MG63 (cell line): Measurements from ENCODE around the gene MS4A8. TPM values are rescaled to one million over a fixed set of nuclear protein-coding genes. Genes with fewer than 3 reads are reported as not detected.
"Not testable (repeated sequence)": the region's sequence is repeated elsewhere in the genome, so short reads cannot be mapped to it uniquely, and the experiment has no call there.

ENCODE experiments used
- DNase-seq: peaks from one replicate; pipeline ENCODE4 v3.0.0-alpha.2; 2020
- H3K27me3 ChIP-seq: fragments of 250-450 bp; sonication (Bioruptor Pico); 2 replicates; pipeline ENCODE4 v1.5.1; 2020; ENCODE audit warnings: mild to moderate bottlenecking, moderate library complexity
- H3K36me3 ChIP-seq: fragments of 250-450 bp; sonication (Bioruptor Pico); 2 replicates; pipeline ENCODE4 v1.5.1; 2020; ENCODE audit warnings: mild to moderate bottlenecking, moderate library complexity
- H3K4me3 ChIP-seq: fragments of 250-450 bp; sonication (Bioruptor Pico); 2 replicates; pipeline ENCODE4 v1.5.1; 2020; ENCODE audit warnings: mild to moderate bottlenecking, moderate library complexity
- H3K9me3 ChIP-seq: fragments of 250-450 bp; sonication (Bioruptor Pico); 2 replicates; pipeline ENCODE4 v1.5.1; 2020; ENCODE audit warnings: mild to moderate bottlenecking, moderate library complexity
- total RNA-seq: library from RNA; depleted of rRNA; stranded (reverse); fragments of >200 nt; shearing (Covaris generic); gene quantifications from 2 replicates; pipeline ENCODE4 v1.2.3, GENCODE V29; 2014; ENCODE audit warnings: low replicate concordance; rRNA removed

The MS4A8 gene
- total RNA-seq, 1 experiment from 2014 or later, result not detected

DNA sequence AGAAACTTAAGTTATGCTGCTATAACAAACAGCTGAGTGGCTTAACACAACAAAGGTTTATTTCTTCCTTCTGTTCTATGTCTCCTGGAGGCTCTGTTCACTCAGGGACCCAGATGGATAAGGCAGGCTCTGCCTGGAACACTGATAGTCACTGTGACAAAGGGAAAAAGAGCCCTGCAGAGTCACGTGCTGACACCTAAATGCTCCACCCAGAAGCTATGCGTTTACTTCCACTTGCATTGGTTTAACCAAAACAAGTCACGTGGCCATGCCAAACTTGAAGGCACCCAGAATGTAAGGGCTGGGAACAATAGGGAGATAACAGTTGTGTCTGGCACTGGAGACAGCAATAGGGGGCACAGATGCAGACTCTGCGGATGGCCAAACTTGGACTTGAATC, 53.9 kb downstream of the MS4A8 start:
- no peak for DNase-seq
- no peaks in the 10 kb centered on the region for H3K9me3 ChIP-seq
- H3K4me3 ChIP-seq, result no peak overlapping the region
- H3K36me3 ChIP-seq, result no peaks in the 10 kb centered on the region
- peaks cover 9% of the 10 kb centered on the region for H3K27me3 ChIP-seq

DNA sequence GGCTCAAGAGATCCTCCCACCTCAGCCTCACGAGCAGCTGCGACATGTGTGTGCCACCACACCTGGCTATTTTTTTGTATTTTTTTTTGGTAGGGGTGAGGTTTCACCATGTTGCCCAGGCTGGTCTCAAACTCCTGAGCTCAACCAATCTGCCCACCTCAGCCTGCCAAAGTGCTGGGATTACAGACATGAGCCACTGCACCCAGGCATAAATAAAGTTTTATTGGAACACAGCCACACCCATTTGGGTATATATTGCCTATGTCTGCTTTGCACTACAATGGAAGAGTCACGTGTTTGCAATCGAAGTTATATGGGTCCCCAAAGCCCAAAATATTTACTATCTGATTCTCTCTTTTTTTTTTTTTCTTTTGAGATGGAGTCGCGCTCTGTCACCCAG, 55.5 kb downstream of the MS4A8 start:
- H3K9me3 ChIP-seq, result no peaks in the 10 kb centered on the region
- no peak for DNase-seq
- H3K27me3 ChIP-seq, result peaks cover 9% of the 10 kb centered on the region
- no peaks in the 10 kb centered on the region for H3K36me3 ChIP-seq
- H3K4me3 ChIP-seq, result no peak overlapping the region

DNA sequence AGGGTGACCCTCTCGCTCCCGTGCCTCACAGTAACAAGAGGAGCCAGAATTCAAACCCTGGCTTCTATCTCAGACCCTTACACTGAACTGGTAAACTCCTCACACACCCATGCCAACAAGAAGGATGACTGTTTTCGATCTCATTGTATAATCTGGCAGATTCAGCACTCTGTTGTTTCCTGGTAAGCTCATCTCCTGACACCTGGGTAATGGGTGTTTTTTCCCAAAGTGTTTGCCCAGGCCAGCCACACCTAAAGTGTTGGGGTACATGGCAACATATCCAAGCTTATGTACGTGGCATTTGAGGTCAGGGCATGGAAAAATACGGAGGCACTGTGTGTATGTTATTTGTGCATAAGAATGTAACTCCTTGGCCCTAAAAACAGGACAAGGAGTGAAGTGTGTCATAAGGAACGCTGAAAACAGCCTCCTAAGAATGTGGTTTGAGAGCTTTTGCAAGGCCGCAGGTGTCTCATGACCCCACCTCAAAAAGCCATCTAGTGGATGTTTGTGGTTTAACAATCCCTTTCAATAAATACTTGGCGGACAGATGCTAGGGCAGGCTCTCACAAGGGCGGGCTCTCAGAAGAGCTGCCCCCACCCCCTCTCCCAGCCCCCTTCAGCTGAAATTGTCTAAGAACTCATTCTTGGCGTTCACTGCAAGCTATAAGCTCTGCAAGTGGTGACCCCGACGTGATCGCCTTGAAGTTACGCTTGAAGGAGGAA, 57.1 kb downstream of the MS4A8 start, which contains the start of gene MS4A15:
Gene MS4A15 (plus strand): TSS at position 561 of the 726 bp plus-strand sequence. CDS start 6,867 bp downstream, outside the sequence.
- no peak within 1 kb of the TSS for H3K4me3 ChIP-seq
- H3K27me3 ChIP-seq, result peaks cover 9% of the 10 kb centered on the region
- no peaks in the 10 kb centered on the region for H3K9me3 ChIP-seq
- DNase-seq, result no peak
- H3K36me3 ChIP-seq, result no peaks in the 10 kb centered on the region

DNA sequence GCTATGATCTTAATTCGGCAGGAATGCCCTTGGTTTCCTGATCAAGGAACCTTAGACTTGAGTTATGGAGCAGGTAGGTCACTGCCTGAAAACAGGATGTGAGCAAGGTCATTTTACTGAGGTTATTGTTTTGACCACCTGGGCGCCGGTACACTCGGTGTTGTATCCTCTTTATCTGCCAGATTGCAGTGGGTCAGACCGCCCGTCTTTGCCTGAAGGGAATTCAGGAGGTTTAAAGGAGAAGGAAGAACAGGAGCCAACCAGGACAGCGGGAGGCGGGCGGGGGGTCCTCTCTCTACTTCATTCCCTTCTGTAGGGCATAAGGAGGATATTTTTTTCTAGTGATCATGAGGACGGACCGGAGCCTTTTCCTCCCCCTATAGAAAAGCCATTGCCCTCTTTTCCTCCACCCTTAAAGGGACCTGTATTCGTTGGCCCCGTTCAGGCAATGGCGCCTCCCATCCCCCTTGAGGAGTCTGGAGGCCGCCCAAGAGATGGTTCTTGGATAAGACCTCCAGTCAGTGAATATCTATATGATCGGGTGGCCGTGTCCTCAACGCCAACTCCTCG, 57.9 kb downstream of the MS4A8 start:
- no peak for DNase-seq
- Histone ChIP-seq H3K36me3 (no peaks in the 10 kb centered on the region), H3K27me3 (peaks cover 9% of the 10 kb centered on the region), H3K4me3 (no peak overlapping the region), H3K9me3 (no peaks in the 10 kb centered on the region)

DNA sequence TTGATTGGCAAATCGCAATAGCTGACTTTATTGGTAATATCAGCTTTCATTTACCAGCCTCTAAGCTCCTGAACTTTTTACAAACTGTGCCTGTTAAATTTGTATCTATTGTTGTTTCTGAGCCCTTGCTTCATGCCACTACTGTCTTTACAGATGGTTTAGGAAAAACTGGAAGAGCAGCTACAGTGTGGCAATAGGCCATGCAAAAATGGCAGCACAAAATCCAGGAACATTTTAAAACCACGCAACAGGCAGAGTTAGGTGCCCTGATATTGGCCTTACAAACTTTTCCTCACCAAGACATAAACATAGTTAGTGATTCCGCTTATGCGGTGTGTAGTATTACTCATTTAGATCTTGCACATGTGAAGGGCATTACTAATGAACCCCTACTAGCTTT, 59.3 kb downstream of the MS4A8 start:
- H3K27me3 ChIP-seq, H3K4me3 ChIP-seq, DNase-seq, H3K9me3 ChIP-seq, H3K36me3 ChIP-seq: not testable (repeated sequence)

DNA sequence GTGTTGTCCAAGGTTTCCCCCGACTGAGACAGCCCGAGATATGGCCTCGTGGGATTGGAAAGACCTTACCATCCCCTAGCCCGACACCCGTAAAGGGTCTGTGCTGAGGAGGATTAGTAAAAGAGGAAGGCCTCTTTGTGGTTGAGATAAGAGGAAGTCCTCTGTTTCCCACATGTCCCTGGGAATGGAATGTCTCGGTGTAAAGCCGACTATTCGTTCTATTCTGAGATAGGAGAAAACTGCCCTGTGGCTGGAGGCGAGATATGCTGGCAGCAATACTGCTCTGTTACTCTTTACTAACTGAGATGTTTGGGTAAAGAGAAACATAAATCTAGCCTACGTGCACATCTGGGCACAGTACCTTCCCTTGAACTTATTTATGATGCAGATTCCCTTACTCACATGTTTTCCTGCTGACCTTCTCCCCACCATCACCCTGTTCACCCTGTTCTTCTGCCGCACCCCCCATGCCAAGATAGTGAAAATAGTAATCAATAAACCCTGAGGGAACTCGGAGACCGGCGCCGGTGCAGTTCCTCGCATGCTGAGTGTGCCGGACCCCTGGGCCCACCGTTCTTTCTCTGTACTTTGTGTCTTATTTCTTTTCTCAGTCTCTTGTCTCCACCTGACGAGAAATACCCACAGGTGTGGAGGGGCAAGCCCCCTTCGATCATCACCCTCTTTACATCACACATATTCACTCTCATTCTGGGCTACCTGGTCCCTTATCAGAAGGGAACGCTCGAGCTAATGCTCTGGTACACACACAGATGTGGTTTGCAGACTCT, 60.2 kb downstream of the MS4A8 start:
- DNase-seq, result not testable (repeated sequence)

DNA sequence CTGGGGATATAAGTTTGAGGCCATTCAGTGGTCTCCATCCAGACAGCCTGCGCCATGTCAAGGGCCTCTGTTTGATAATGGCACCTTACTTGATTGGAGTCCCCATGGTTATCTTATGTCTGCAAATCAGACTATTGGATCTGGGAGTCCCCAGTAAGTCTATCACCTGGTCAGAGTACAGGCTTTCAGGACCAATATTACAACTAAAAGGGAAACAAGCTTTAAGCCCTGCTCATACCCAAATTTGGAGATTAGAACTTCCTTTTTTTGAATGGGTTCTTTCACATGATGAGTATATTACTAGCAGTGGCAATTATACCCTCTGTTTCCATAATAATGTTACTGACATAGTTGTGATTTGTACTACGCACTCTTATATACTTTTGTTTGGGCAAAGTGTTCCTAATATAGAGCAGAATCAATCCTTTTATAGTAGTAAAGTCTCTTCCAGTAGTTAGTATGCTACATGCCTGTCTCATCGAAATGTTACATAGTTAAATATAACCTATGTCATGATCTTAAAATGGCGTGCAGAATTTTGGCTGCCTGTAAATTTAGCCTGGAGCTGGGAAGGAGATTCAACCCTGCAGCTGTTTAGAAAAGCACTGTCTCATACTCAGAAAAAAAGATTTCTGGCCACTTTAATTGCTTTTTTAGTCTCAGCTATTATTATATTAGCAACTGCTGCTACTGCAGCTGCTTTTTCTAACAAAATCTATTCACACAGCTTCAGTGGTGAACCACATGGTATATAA, 62.2 kb downstream of the MS4A8 start:
- Histone ChIP-seq H3K36me3 (no peaks in the 10 kb centered on the region), H3K9me3 (no peaks in the 10 kb centered on the region), H3K4me3 (no peak overlapping the region), H3K27me3 (peaks cover 4% of the 10 kb centered on the region)
- no peak for DNase-seq

More for the DNA sequence above, 60.2 kb downstream of the MS4A8 start:
- H3K36me3 ChIP-seq, H3K9me3 ChIP-seq, H3K4me3 ChIP-seq, H3K27me3 ChIP-seq: not testable (repeated sequence)

DNA sequence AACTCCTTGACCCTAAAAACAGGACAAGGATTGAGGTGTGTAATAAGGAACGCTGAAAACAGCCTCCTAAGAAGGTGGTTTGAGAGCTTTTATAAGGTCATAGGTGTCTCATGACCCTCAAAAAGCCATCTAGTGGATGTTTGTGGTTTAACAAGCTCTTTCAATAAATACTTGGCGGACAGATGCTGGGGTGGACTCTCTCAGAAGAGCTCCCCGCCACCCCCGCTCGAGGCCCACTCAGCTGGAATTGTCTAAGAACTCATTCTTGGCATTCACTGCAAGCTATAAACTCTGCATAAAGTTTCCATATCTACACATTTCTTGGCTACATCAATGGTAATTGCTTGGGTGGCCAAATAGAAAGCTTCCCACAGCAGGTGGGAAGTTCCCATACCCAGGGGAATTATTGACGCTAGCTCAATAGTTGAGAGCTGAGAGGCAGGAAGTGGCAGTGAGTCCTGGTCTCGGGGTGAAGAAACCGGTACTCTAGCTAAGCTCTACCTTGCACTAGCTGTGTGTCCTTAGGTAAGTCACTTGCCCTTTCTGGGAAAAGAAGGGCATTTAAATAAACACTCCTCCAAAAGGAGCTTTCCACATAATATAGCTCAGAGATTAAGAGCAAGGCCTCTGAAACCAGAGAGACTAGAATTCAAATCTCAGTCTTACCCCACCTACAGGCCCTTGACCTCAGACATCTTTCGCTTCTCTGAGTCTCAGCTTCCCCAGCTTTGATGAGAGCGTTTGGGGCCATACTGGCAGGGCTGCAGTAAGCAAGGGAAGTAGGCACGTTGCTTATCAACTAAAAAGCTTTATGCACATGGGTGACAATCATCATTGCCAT, 63.7 kb downstream of the MS4A8 start:
- Histone ChIP-seq H3K27me3 (no peaks in the 10 kb centered on the region), H3K4me3 (no peak overlapping the region), H3K36me3 (no peaks in the 10 kb centered on the region), H3K9me3 (no peaks in the 10 kb centered on the region)
- DNase-seq, result no peak

DNA sequence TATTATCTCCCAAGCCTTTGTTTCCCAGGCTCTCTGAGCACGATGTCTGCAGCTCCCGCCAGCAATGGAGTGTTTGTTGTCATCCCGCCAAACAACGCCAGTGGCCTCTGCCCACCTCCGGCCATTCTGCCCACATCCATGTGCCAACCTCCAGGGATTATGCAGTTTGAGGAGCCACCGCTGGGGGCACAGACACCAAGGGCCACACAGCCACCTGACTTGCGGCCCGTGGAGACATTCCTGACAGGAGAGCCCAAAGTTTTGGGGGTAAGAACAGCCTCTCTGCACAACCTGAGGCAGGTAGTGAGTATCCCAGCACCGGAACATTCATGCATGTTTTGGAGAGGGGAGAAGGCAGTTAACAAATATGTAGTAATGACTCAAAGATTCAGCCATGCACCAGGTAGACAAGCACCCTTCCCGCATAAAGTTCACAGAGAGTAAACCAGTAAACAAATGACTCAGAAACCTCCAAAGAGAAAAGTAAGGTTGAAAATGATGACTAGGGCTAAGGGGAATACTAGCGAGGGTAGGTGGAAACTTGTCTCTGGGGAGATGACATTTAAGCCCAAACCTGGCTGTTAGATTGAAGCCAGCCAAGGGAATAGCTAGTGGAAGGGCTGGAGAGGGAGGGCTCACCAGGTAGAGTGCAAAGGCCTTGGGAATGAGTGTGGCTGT, 64.4 kb downstream of the MS4A8 start:
- H3K4me3 ChIP-seq, result no peak overlapping the region
- H3K9me3 ChIP-seq, result no peaks in the 10 kb centered on the region
- H3K27me3 ChIP-seq, result no peaks in the 10 kb centered on the region
- H3K36me3 ChIP-seq, result no peaks in the 10 kb centered on the region
- DNase-seq, result no peak

DNA sequence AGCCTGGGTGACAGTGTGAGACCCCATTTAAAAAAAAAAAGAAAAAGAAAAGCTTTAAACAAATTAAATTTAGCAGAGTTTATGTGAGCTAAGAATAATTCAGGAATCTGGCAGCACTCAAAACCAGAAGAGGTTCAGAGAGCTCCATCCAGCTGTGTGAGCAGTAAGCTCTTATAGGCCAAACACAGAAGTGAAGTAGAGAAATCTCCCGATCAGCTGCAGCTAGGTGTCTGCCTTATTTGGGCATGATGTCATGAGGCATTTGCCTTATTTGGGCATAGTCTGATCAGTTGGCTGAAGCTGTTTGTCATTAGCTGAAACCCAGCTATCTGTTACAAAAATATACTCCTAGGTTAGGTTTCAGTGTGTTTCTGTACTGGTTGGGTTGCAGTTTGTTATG, 65.5 kb downstream of the MS4A8 start:
- no peaks in the 10 kb centered on the region for H3K9me3 ChIP-seq
- no peaks in the 10 kb centered on the region for H3K36me3 ChIP-seq
- no peaks in the 10 kb centered on the region for H3K27me3 ChIP-seq
- H3K4me3 ChIP-seq, result no peak overlapping the region
- DNase-seq, result no peak

DNA sequence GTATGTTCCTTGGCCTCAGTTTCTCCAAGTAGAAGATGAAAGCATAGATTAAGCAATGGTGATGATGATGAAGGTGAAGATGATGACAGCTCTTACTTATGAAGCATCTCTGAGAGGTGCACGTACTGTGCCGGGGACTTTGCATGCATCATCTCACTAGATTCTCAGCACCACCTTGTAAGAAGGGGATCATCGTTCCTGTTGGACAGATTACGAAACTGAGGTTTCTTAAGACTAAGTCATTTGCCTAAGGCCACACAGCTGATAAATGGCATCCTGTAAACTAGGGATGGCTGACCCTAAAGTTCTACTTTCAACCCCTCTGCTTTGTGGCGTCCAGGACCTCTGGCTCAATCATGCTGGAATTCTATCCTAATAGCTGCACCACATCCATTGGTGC, 65.9 kb downstream of the MS4A8 start:
- H3K27me3 ChIP-seq, result no peaks in the 10 kb centered on the region
- no peaks in the 10 kb centered on the region for H3K36me3 ChIP-seq

More for the DNA sequence above, 65.9 kb downstream of the MS4A8 start:
- Histone ChIP-seq H3K9me3 (no peaks in the 10 kb centered on the region), H3K4me3 (no peak overlapping the region)
- no peak for DNase-seq

Other genes with a start within 250 kb of the MS4A8 start
- gene MS4A1, start 243.8 kb upstream of the MS4A8 start, total RNA-seq, result not detected in 2 replicates
- not detected in 2 replicates for gene MS4A12, start 206.8 kb upstream of the MS4A8 start, total RNA-seq
- gene MS4A13, start 184.2 kb upstream of the MS4A8 start, total RNA-seq, result not detected in 2 replicates
- gene MS4A18, start 25.1 kb downstream of the MS4A8 start, total RNA-seq, result not detected in 2 replicates
- not detected in 2 replicates for gene MS4A15, start 57.3 kb downstream of the MS4A8 start, total RNA-seq
- not detected in 2 replicates for gene MS4A10, start 85.7 kb downstream of the MS4A8 start, total RNA-seq
- gene CCDC86, start 142.5 kb downstream of the MS4A8 start, total RNA-seq, result 9.7 and 11.4 TPM in 2 replicates
- gene PTGDR2, start 156.3 kb downstream of the MS4A8 start, total RNA-seq, result not detected in 2 replicates
- gene ZP1, start 167.9 kb downstream of the MS4A8 start, total RNA-seq, result not detected in 2 replicates
- 94.4 and 98.0 TPM in 2 replicates for gene PRPF19, start 207.0 kb downstream of the MS4A8 start, total RNA-seq
- 16.6 and 17.6 TPM in 2 replicates for gene TMEM109, start 214.5 kb downstream of the MS4A8 start, total RNA-seq
- 4.8 and 16.3 TPM in 2 replicates for gene TMEM132A, start 224.8 kb downstream of the MS4A8 start, total RNA-seq